Right lobe of liver (tissue), 4 donors: ENCODE measurements around the gene TAS2R4.

Source experiments
- POLR2A ChIP-seq: fragments of 450-650 bp; IDR thresholded peaks from one replicate; pipeline ENCODE4 v1.6.1; 2017; ENCODE audit warnings: antibody characterized with exemption, mild to moderate bottlenecking
- TF ChIP-seq, protein P1 (sequence below), 4 donors: fragments of 200-600 bp in 3 of 4; fragments of 450-650 bp in 1 of 4; IDR thresholded peaks; one replicate each; pipeline versions ENCODE4 v1.5.1 to v1.8.0; 2016 to 2022; ENCODE audit warnings: antibody characterized with exemption in 4 of 4, mild to moderate bottlenecking in 2 of 4
- donor health status: DM: no; HTN: no; CAD: no.
- donor health status: DM: no; HTN: no; CAD: no.
- donor health status: DM: no; HTN: yes; CAD: no.

DNA sequence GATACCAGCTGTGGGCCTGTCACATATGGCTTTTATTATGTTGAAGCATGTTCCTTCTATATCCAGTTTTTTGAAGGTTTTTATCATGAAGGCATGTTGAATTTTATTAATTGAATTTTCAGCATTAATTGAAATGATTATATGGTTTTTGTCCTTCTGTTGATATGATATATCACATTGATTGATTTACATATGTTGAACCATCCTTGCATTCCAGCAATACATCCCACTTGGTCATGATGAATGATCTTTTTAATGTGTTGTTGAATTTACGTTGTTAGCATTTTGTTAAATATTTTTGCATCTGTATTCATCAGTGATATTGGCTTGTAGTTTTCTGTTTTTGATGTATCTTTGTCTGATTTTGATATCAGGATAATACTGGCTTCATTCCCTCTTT lies 43.6 kb downstream of the TAS2R4 start:
- TF ChIP-seq, protein P1, sequence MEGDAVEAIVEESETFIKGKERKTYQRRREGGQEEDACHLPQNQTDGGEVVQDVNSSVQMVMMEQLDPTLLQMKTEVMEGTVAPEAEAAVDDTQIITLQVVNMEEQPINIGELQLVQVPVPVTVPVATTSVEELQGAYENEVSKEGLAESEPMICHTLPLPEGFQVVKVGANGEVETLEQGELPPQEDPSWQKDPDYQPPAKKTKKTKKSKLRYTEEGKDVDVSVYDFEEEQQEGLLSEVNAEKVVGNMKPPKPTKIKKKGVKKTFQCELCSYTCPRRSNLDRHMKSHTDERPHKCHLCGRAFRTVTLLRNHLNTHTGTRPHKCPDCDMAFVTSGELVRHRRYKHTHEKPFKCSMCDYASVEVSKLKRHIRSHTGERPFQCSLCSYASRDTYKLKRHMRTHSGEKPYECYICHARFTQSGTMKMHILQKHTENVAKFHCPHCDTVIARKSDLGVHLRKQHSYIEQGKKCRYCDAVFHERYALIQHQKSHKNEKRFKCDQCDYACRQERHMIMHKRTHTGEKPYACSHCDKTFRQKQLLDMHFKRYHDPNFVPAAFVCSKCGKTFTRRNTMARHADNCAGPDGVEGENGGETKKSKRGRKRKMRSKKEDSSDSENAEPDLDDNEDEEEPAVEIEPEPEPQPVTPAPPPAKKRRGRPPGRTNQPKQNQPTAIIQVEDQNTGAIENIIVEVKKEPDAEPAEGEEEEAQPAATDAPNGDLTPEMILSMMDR (IDR thresholded peaks at IDR 0.05) = no peak
- no peak for TF ChIP-seq POLR2A
